ENCODE data around the gene ERC1.

DNA sequence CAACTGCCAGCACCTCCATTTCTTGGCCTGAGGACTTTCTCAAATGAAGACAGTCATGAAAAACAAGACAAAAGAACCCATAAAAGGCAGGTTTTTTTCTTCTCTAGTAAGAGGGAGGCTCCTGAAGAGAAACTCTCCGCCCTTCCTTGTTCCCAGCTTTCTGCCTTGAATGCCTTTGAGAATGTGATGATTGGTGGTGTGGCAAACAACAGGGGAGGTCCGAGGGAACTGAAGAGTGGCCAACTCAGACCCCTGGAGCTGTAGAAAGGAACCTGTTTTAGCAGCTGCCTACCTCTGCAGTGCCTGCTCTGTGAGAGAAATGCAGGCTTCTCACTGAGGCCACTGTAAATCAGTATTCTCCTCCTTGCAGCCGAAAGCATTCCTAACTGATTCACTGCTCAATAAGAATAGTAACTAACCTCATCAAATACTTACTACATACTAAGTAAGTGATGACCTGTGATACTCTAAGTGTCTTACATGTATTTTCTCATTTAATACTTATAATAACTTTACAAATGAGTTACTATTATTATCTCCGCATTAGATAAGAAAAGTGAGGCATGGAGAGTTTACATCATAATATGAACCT, 16.7 kb upstream of the ERC1 start:
- TF ChIP-seq, protein P1, sequence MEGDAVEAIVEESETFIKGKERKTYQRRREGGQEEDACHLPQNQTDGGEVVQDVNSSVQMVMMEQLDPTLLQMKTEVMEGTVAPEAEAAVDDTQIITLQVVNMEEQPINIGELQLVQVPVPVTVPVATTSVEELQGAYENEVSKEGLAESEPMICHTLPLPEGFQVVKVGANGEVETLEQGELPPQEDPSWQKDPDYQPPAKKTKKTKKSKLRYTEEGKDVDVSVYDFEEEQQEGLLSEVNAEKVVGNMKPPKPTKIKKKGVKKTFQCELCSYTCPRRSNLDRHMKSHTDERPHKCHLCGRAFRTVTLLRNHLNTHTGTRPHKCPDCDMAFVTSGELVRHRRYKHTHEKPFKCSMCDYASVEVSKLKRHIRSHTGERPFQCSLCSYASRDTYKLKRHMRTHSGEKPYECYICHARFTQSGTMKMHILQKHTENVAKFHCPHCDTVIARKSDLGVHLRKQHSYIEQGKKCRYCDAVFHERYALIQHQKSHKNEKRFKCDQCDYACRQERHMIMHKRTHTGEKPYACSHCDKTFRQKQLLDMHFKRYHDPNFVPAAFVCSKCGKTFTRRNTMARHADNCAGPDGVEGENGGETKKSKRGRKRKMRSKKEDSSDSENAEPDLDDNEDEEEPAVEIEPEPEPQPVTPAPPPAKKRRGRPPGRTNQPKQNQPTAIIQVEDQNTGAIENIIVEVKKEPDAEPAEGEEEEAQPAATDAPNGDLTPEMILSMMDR (IDR thresholded peaks at IDR 0.05; ENCODE audit: poor library complexity) = no peak
- TF ChIP-seq EZH2phosphoT487 (IDR thresholded peaks at IDR 0.05; ENCODE audit: low read depth, severe bottlenecking, unreplicated experiment) (no peak), EZH2 (IDR thresholded peaks at IDR 0.05; ENCODE audit: borderline replicate concordance) (no peak)

All from hepatocyte (in vitro differentiated cells).